Activated CD4-positive, alpha-beta T cell treated with anti-CD3 and anti-CD28 coated beads, Interleukin-2, amount 50 U/mL, for 16 hours (primary cell): ENCODE results near the gene LRIT3.
"Not testable (repeated sequence)": the region's sequence is repeated elsewhere in the genome, so short reads cannot be mapped to it uniquely, and the experiment has no call there.

ENCODE experiments used
- DNase-seq: peaks from one replicate; pipeline ENCODE4 v3.0.0-alpha.2; 2020

Gene LRIT3

DNA sequence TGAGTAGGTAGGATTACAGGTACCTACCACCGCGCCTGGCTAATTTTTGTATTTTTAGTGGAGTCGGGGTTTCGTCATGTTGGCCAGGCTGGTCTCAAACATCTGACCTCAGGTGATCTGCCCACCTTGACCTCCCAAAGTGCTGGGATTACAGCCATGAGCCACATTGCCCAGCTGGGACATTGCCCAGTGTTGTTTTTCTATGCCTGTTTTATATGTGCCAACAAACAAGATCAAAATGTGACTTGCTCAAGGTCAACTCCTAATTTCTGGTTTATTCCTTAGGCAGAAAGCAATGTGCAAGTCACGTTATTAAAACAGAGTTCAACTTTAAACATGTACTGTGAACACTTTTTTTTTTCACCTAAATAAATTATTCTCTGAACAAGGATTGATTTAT is 2.7 kb downstream of the LRIT3 start:
- no peak for DNase-seq

DNA sequence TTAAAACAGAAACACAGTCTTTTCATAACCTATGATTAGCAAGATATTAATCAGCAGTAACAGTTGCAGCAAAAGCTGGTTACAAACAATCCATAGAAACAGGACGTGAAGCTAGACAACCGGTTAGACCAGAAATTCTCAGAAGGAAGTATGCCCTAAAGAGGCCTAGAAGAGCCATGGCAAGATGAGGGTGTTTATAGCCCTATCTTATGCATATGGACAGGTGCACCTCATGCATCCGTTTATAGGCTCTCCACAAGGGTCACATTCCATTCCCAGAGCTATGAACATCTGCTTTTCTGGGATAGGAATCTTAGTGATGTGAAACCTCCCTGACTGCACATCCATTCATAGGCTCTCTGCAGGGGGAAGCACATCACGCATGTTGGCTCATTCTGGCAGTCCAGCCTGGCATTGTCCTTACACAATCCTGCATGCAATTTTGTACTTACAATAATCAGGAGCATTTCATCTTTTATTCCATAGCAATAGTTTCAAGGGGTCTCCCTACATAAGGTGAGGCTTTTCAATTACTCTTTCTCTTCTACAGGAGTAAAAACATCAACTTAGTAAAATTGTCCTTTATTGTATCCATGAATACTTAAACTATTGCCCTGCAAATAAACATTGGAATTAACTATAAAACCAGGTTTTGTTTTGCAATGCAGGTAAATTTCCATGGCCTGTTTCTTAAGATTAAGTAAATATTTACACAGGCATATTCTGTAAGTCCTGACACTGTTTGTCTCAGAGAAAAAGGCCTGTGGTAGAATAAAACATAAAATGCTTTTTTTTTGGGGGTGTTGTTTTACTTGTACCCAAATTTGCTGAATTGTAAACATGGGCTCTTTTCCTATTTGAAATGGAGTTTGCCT is 11.8 kb downstream of the LRIT3 start:
- not testable (repeated sequence) for DNase-seq

DNA sequence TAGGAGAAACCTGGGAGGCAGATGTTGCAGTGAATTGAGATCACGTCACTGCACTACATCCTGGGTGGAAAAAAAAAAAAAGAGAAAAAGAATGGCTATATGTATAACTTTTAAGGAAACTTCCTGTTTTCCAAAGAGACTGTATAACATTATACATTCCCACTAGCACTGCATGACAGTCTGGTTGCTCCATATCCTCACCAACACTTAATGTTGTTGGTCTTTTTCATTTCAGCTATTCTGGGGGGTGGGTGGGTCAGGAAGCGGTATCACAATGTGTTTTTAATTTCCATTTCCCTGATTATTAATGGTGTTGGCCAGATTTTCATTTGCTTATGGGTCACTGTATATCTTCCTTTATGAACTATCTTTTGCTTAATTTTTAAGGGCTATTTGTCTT is 13.4 kb downstream of the LRIT3 start:
- no peak for DNase-seq

DNA sequence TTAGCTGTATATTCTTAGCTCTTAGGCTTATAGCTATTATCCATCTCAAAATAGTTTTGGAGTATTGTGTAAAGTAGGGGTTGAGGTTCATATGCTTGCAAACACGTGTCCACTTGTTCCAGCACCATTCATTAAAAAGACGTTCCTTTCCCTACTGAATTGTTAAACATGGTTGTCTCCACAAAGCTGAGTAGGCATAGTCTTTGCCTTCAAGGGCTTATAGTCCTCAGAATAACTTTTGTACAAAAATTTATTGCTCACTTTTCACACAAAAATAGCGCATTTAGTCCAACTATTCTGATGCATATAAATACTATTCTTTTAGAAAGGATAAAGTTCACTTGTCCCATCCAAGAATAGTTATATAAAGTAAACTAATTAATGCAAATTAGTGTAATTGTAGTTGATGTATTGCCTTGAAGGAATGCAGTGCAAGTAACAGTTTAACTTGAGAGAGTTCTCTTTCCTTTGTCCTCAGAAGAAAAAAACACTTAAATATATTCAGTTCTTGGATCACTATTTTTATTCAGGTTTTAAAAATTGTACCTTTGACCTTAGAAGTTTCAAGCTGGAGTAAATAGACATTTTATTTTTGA is 14.1 kb downstream of the LRIT3 start:
- no peak for DNase-seq

DNA sequence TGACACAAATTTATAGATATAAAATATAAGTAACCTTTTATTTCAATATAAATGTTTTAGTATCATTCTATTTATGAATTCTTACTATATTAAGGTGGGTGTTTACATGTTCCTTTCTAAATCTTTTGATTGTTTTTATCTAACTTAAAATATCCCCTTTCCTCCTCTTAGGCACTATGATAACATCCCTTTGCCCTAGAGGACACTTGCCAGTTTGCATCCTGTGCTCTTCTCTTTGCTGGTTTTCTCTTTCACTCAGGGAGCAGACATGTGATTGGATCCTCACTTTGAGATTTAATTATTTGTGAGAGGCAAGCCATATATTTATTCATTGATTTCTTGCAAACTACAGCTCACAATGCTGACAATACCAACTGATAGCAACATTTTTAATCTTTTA is 16.2 kb downstream of the LRIT3 start:
- DNase-seq, result no peak

DNA sequence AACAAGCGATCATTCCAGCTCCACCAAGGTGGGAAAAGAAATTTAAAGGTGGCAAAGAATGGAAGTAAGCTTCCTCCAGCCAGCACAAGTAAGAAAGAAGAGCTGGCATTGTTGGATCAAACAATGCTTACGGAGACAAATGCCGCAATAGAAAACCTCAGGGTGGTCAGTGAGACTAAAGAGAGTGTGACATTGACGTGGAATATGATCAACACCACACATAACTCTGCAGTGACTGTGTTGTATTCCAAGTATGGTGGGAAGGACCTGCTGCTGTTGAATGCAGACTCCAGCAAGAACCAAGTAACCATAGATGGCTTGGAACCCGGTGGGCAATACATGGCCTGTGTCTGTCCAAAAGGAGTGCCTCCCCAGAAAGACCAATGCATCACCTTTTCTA is 22.2 kb downstream of the LRIT3 start:
- DNase-seq, result no peak

DNA sequence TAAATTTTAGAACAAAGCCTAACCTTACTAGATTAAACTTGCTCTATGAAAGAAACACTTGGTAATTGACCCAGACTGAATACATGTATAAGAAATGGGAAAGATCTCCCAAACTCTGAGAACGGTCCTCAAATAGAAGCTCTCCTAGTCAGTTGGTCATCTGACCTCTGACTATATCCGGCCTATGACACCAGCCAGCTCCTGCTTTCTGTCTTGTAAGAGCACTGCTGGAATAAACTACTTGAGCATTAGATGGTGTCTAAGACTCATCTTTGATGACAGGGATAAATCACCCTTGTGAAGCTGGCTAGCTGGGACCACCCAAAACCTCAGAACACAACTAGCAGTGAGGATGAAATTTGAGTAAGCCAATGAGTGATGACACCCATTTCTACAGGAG is 24.2 kb downstream of the LRIT3 start:
- DNase-seq, result no peak

DNA sequence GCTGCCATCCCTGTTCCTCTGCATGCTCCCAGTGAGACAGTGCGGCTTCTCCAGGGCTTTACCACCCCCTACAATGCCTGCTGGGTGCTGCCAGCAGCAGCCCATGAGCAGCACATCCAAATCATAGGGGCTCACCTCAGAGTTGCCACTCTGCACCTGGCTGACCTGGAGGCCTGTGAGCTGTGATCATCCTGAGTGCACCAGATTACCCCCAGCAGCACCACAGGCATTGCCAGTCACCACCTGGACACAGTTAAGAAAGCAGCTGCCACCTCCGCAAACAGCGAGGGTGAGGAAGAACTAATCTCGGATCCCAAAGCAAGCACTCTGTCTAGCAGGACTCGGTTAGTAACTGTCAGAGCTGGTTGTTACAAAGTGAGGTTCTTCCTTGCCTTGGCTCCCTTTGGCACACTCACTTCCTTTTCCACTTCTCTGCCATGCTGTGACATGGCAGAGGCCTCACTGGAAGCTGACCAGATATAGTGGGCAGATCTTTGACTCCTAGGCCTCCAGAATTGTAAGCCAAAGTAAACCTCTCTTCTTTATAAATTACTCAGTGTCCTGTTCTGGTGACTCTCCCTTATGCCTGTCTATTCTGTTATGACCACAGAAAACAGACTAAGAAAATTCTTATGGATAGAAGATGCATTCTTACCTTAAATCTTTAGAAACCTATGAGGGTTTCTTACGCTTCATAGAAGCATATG is 25.2 kb downstream of the LRIT3 start:
- no peak for DNase-seq

DNA sequence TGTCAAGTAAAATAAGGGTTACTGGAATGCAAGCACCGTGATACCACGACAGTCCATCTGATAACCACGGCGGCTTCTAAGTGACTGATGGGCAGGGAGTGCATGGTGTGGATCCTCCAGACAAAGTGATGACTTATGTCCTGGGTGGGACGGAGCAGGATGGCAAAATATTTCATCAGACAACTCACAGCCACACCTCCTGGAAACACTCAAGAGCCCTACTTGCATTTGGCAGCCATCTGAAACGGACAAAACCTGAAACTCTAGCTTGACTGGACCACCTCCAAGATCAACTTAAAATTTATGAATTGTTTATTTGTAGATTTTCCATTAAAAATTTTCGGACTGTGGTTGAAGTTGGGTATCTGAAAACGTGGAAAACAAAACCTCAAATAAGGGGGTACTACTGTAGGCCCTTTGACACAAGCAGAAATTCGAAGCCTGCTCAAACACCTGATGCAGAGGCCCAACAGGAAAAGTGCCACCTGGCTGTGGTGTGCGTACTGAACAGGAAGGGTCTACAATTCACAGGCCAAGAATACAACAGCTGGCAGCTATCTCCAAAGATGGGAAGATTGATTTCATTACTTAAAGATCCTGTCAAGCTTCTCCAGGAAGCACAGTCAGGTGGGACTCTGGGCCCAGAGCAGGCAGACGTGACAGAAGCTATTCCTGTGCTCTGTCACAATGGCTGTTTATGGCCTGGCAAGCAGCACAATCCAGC is 26.0 kb downstream of the LRIT3 start:
- DNase-seq, result no peak

DNA sequence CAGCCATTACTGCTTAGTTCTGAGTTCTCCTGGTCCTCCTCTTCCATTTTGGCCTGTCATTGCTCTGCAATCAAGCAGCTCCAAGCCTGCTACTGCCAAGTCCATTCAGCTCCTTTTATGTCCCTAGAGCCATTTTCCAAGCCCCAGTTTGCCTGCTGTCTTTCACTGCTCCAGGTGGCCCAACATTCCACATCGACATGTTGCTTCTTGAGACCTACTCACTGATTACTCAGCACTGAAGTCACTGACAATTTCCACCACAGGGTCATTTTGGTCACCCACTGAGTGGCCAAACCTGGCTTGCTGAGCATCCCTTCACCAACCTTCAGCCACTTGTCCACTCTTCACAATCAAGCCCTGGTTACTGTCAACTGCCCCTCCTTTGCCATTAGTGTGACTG is 27.2 kb downstream of the LRIT3 start:
- DNase-seq, result no peak

DNA sequence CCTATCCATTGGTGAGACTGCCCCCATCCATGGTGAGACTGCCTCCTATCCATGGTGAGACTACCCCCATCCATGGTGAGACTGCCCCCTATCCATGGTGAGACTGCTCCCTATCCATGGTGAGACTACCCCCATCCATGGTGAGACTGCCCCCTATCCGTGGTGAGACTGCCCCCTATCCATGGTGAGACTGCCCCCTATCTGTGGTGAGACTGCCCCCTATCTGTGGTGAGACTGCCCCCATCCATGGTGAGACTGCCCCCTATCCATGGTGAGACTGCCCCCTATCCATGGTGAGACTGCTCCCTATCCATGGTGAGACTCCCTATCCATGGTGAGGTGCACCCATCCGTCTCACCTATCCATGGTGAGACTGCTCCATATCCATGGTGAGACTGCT is 27.6 kb downstream of the LRIT3 start:
- DNase-seq, result not testable (repeated sequence)

DNA sequence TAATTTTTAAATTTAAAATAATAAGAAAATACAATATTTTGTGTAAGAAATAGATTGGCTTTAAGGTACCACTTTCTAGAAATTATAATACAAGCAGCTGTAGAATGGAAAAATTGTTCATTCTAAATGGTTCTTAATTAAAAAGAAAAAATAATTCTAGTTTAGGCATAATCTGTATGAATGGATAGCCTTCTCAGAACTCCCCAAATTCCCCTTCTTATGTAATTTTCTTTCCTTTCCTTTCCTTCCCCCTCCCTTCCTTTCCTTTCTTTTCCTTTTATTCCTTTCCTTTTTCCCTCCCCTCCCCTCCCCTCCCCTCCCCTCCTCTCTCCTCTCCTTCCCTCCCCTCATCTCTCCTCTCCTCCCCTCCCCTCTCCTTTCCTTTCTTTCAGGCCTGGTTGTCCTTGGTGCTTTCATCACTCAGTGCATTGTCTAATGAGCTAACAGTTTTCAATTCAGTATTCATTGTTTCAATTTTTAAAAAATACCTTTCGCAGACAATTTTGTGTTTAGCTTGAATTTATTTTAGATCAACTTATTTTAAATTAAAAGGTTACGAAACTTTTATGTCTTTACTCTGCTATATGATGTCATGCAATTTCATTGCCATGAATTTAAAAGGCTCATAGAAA is 28.8 kb downstream of the LRIT3 start:
- no peak for DNase-seq

DNA sequence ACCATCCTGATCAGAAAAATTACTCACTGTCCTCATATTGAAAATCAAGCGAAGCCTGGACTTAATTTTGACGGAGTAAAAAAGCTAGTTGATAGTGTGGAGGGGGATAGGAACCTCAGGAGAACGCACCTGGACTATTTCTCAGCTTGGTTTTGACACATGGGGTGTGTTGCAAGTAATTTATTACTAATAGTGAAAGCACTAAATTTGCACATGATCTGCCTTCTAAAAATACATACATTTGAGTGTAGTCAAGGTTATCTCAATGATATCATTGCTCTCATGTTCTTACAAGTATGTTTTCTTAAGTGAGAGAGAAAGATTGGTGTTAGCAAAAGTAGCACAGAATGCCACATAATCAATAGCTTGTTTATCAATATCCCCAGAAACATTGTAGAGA is 29.5 kb downstream of the LRIT3 start:
- DNase-seq, result no peak

DNA sequence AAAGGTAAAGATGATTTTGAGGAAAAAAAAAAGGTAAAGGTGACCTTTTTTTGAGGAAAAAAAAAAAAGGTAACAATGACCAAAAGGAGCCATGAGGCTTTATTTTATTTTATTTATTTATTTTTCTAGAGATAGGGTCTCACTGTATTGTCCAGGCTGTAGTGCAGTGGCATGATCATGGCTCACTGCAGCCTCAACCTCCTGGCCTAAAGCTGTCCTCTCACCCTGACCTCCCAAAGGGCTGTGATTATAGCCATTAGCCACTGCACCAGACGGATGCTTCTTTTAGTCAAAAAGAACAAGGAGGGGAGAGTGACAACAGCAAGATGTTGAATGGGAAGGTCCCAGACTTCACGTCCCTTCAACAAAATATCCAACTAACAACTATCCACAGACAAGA is 30.4 kb downstream of the LRIT3 start:
- DNase-seq, result no peak

DNA sequence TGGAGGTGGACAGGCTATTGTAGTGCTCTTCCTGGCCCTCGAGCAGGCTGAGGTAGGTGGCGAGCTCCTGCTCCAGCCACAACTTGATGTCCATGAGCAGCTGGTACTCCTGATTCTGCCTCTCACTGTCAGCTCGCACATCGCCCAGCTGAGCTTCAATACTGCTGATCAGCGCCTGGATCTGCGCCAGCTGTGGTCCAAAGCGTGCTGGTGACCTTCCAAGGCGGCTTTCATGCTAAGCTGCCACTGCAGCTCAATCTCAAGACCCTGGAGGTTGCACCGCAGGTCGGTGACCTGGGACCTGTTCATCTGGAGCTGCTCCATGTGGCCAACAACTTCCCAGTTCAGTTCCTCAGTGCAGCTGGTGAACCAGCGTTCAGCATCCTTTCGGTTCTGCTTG is 31.2 kb downstream of the LRIT3 start:
- DNase-seq, result no peak

DNA sequence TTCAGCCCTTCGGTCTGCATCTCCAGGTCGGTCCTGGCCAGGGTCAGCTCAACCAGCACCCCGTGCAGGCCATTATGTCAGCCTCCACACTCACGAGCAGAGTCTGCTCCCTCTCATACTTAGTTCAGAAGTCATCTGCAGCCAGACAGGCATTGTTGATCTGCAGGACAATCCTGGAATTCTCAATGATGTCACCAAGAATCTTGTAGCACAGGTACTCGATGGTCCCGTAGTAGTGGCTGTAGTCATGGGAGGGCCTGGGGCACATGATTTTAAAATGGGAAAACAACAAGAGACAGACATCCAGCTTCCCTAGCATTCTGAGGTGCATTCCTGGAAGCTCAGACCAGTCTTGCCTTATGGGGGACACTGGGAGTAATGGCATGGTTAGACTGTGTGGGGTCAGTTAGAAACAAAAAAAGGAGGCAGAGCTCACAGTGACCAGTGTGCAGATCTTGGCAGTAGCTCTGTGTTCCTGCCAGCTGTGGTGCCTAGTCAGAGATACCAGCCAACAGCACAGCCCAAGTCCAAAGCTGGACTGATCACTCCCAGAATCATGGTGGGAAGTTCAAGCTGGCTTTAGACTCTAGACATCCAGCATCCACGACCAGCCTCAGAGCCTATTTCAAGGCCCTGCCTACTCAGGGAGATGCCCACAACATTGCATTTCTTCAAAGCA is 31.9 kb downstream of the LRIT3 start:
- no peak for DNase-seq

DNA sequence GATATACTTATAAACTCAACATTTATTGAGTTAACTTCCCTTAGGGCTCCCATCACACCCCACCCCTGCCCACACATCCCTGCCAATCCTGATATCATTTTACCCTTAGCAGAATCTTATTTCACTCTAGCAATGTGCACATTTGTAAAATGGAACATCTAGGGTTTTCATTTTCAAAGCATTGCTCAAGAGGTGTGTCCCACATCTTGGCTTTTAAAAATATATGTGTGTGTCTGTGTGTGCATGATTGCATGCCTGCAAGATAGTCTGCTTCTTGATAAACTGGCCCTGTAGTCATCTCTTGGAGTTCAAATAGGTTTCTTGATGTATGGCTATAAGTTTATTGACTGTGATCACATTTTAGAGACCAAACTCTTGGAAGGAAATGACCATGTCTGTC is 38.4 kb downstream of the LRIT3 start:
- no peak for DNase-seq

DNA sequence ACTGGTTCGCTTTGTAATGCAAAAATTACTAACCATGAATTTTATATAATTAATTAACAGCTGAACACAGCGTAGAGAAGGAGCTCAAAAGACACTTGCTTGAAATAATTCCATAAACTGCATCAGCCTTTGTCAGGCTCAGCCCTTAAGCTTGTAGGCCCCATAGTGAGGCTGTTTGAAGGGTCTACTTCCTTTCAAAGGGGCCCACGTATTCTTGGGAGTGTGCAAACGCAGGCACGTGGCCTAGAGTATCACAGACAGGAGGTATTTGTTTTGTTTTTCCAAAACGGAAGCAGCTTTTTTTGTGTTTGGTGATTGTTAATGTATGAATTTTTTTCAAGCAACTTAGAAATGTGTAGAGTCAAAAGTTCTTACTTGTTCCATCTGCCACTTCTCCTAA is 39.2 kb downstream of the LRIT3 start:
- no peak for DNase-seq

DNA sequence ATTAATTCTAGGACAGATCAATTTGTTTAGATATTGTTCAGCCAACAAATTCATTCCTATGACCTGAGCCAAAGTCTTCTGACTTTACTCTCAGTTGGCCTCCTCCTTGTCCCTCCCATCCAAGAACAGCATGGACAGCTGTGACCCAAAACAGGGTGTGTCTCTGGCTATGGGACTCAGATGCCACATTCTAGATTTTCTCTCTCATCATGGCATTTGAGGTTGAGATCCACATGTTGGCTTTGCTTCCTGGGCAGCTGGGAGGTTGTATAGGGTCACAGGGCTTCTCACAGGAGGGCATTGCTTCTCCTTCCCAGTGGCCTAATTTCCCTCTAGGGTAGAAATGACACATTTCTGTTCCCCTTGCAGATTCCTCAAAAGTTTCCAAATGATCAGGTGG is 42.2 kb downstream of the LRIT3 start:
- DNase-seq, result no peak

DNA sequence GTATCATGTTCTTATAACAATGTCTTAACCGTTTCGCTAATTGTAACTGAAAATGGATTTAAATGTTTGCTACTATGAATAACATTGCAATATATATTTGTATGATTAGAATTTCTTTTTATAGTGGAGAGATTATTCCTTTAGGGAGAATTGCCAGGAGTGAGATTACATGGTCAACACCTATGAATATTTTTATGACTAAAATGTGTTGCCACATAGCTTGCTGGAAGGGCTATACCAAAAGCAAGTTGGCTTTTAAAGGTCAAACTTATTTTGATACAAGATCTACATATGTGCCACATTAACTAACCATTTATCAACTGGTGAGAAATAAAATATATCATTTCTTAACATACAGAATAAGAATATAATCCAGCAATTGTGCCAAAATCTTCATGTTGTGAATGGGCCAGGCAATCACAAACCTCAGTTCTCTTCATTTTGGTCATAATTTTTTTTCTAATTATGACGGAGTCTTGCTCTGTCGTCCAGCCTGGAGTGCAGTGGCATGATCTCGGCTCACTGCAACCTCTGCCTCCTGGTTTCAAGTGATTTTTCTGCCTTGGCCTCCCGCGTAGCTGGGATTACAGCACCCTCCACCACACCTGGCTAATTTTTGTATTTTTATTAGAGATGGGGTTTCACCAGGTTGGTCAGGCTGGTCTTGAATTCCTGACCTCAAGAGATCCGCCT is 54.8 kb downstream of the LRIT3 start:
- DNase-seq, result no peak

DNA sequence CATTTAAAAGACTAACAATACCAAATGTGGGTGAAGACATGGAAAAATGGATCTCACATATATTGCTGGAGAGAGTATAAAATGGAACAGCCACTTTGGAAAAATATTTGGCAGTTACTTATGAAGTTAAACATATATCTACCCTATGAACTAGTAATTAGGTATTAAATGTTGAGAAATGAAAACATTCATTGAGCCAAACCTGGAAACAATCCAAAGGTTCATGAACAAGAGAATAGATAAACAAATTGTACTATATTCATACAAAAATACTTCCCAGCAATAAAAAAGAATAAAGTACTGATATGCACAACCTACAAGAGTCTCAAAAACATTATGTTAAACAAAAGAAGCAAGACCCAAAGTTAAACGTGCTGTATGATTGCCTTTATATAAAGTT is 60.8 kb downstream of the LRIT3 start:
- DNase-seq, result no peak

DNA sequence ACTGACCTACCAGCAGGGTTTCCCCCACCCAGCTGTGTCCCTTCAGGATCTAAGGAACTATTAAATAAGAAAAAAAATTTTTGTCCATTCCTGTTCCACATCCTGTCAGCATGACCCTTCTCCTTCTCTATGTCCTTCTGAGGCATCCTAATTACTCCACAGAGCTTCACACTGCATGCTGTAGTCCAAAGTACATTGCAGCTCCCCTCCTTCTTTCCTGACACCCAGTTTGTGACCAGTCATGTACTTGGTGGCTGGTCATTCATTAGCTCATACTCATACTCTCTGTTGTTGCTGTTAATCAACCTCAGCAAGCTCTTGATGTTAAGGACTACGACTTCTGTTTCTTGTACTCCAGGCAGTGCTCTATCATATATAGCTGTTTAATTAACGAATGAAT is 62.3 kb downstream of the LRIT3 start:
- DNase-seq, result no peak
